Mucosa of gallbladder (tissue), 1 donor: Measurements from ENCODE around the gene CCL24. TPM values are rescaled to one million over a fixed set of nuclear protein-coding genes. Genes with fewer than 3 reads are reported as not detected.
"Not testable (repeated sequence)": the region's sequence is repeated elsewhere in the genome, so short reads cannot be mapped to it uniquely, and the experiment has no call there.

Experiments
- DNase-seq: peaks from one replicate; pipeline ENCODE4 v3.0.0-alpha.2; 2020; ENCODE audit warnings: low spot score
- total RNA-seq: library from RNA; stranded (reverse); gene quantifications from one replicate; pipeline ENCODE4 v1.2.1, GENCODE V29; 2021
- donor health status: DM: no; HTN: no; CAD: no.

CCL24 gene
- total RNA-seq, 1 donor from 2014 or later, result 0.92 TPM

DNA sequence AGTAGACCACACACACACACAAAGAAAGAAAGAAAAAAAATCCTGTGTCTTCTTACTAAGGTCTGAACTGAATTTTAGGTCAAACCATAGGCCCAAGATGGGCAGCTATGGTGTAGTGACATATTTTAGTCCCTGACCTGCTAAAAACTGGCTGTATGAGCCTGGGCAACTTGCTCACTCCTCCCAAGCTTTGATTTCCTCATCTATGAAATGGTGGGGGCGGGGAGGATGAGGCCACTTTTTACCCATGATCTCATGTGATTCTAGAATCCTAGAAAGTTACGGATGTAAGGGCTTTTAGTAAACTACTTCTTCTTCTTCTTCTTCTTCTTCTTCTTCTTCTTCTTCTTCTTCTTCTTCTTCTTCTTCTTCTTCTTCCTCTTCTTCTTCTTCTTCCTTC lies 6.1 kb upstream of the CCL24 start:
- DNase-seq, result no peak

DNA sequence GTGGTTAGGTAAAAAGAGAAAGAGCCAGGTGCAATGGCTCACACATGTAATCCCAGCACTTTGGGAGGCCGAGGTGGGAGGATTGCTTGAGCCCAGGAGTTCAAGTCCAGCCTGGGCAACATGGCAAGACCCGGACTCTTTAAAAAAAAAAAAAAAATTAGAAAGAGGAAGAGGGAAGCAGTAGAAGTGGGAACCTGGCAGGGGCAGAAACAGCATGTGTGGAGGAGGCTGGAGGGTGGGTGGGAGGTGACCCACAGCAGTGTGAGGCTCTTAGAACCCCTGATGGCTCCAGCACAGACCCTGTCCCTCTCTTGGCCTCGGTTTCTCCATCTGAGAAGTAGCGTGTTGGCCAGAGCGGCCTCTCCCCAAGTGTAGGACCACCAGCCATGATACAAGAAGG lies 4.9 kb upstream of the CCL24 start:
- no peak for DNase-seq

DNA sequence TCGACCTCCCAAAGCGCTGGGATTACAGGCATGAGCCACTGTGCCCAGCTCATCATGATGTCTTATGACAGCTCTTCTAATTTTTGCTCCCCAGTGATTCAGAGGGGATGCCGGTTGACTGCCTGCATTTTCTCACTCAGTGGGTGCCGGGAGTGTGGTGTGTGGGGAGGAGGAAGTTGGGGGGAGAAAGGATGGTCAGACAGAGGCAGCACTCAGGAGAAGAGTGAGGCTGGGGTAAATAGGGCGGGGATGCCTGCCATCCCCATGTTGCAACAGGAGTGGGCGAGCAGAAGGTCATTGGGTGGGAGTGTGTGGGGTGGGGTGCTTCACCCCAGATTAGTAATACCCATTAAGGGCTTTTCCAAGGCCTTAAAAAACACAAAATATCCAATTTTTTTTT lies 3.5 kb upstream of the CCL24 start:
- no peak for DNase-seq

DNA sequence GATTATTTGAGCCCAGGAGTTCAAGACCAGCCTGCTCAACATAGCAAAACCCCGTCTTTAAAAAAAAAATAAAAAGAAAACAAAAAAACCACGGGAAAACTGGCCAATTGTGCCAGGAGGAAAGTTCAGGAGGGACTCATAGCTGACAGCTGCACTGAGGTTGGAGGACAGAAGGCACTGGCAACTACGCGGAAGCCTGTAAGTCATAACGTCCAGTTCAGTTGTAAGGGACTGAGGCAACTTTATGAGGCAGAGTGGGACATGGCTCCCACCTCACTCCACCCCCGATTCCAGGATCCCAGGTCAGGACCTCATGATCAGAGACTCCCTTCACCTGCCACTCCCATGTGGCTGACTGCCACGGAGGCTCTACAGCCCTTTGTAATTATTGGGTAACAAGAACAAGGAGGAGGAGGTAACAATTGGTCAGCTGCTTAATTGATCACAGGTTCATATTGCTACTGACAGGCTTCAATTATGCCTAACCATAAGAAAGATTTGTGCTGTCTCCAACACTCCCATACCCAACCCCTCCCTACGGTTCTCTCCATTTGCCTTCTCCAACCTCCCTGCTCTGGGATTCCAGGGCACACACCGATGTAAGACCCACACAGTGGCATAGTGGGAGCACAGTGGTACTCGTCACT lies 1.9 kb upstream of the CCL24 start:
- no peak for DNase-seq

DNA sequence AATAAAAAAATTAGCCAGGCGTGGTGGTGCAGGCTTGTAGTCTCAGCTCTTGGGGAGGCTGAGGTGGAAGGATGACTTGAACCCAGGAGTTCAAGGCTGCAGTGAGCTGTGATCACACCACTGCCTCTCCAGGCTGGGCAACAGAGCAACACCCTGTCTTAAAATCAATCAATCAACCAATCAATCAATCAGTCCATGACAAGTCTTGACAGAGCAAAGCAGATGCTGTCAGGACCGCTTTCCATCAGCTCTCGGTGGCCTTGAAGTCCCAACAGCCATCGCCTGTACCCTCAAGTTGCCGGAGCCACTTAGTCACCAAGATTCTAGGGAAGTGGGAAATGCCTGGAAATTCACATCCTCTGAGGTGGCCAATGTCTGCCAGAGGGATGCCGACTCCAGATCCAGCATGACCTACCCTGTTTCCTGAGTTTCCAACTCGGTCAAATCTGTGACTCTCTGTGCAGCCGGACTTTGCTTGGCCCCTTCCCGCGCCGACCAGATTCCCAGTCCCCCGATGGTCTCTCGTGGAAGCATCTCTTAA lies 871 bp upstream of the CCL24 start:
- no peak for DNase-seq

DNA sequence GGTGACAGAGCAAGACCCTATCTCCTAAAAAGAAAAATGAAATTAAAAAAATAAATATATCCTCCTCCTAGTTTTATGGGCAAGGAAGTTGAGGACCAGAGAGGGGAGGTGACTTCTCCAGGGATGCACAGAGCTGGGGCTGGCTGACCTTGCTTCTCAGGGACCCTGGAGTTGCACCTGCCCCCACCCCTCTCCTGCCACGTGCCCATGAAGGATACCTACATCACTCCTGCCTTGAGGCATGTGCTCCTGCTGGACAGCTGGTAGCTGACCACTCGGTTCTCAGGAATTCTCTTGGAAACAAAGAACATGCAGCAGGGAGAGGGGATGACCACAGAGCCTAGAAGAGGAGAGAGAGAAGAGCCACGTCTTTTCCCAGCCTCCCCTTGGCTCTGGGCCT lies 522 bp downstream of the CCL24 start:
- no peak for DNase-seq

DNA sequence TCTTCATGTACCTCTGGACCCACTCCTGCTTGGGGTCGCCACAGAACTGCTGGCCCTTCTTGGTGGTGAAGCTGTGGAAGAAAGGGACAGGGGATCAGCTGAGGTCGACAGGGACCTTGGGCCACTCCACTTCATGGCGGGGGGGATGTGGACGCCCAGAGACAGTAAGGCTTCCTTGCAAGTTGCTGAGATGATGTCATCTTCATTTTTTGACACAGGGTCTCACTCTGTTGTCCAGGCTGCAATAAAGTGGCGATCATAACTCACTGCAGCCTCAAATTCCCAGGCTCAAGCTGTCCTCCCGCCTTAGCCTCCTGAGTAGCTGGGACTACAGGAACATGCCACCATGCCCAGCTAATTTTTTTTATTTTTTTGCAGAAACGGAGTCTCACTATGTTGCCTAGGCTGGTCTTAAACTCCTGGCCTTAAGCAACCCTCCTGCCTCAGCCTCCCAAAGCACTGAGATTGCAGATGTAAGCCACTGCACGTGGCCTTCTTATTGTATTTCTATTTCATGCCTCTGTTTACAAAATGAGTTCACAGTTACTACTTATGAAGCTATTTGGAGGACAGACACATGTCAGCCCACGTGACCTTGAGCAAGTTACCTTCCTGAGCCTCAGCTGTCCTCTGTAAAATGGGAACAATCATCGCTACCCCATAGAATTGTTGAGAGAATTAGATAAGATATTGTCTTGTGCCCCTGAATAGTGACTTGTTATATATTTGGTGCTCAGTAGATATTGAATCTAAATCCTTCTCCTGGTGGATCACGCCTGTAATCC lies 1.5 kb downstream of the CCL24 start:
- DNase-seq, result no peak

DNA sequence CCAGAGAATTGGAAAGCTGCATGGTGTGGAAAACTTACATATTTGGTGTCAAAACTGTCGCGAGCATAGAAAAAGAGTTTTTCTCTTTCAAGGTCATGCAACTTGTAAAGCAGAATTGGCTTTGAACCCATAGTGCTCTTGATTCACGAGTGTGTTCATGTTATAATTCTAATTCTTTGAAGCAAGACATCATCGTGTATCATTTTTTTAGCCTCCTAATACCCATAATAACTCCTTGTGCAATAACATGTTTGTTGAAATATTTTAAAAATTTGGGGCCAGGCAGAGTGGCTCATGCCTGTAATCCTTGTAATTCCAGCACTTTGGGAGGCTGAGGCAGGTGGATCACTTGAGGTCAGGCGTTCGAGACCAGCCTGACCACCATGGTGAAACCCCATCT lies 4.2 kb downstream of the CCL24 start:
- no peak for DNase-seq

DNA sequence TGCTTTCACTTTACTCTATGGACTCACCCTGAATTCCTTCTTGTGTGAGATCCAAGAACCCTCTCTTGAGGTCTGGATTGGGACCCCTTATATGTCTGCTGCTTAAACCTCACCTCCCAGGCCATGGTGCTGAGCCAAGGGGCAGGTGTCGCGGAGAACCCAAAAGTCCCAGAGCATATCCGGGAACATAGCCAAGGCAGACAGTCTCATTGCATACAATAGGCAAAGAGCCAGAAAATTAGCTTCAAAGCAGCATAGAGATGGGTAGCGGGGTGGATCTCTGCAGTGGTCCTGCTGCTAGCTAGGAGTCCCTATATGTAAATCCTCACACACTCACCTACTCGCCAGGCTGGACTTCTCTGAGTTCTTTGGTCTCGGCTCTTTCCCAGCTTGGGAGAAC lies 5.5 kb downstream of the CCL24 start:
- DNase-seq, result no peak

DNA sequence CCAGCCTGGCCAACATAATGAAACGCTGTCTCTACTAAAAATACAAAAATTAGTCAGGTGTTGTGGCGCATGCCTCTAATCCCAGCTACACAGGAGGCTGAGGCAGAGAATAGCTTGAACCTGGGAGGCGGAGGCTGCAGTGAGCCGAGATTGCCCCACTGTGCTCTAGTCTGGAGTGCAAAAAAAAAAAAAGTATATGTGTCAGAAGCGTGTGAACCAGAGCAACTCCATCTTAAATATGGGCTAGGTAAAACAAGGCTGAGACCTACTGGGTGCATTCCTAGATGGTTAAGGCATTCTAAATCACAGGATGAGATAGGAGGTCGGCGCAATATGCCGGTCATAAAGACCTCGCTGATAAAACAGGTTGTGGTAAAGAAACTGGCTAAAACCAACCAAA lies 6.2 kb downstream of the CCL24 start:
- DNase-seq, result no peak

DNA sequence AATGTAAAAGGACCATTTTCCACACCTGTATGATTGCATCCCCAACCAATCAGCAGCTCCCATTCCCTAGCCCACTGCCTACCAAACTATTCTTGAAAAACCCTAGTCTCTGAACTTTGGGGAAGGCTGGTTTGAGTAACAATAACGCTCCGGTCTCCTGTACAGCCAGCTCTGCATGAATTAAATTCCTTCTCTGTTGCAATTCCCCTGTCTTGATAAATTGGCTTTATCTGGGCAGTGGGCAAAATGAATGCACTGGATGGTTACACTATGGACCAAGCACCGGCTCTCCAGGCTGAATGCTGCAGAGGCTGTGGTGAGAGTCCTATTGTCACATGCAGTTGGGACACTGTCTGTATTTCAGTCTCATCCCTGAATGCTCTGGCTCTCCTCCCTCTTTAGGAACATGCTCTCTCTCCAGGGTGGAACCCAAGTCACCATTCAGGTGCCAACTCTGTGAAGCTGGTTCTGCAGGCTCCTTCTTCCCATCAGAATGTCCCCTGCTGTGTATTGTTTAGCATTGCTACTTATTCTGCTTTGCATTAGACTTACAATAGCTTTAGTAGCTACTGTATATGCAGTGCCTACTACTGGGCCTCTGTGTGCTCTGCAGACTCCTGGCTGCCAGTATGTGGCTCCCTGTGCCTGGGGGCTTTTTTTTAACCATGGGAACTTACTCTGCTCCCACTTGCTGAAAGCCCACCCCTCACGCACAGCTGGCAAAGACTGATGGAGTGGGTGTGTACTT lies 6.9 kb downstream of the CCL24 start:
- no peak for DNase-seq

DNA sequence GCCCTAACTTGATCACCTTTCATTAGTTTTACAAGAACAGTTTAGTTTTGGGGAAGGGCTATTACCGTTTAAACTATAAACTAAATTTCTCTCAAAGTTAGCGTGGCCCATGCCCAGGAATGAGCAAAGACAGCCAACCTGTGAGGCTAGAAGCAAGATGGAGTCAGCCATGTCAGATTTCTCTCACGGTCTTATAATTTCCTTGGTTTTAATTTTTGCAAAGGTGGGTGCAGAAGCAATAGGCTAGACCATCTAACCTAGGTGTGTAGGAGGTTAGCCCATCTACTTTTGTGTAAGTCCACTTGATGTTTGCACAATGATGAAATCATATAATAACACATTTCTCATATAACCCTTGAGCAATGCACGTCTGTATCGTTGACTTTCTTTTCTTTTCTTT lies 8.9 kb downstream of the CCL24 start:
- DNase-seq, result no peak

DNA sequence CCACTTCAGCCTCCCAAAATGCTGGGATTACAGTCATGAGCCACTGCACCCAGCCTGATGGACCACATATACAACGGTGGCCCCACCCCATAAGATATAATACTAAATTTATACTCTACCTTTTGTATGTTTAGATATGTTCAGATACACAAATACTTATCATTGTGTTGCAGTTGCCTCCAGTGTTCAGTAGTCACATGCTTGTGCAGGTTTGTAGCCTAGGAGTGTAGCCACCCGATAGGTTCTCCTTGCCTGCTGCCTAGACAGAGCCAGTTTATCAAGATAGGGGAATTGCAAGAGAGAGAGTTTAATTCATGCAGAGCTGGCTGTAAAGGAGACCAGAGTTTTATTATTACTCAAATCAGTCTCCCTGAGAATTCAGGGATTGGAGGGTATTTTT lies 9.6 kb downstream of the CCL24 start:
- no peak for DNase-seq

DNA sequence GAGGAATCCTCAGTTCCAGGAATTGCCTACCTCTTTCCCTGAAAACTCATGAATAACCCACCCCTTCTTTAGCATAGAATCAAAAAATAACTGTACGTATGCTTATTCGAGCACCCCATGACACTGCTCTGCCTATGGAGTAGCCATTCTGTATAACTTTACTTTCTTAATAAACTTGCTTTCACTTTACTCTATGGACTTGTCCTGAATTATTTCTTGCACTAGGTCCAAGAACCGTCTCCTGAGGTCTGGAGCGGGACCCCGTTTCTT lies 11.1 kb downstream of the CCL24 start:
- no peak for DNase-seq

DNA sequence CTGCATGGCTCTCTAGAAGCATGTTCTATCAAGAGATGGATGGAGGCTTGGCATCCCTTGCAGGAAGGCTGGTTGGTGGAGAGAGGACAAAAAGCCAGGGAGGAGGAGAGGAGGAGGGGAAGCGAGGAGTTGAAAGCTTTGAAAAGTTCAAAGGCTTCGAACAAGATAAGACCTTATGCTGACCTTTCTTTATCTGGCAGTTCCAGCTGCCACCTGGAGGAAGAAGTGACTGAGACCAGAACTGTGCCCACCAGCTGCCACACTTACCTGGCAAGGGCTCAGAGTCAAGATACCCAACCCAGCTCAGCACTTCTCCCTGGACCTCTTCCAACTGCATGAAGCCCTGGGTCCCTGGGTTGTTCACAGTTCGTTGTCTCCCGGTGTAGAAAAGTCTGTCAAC lies 14.8 kb downstream of the CCL24 start:
- DNase-seq, result no peak

DNA sequence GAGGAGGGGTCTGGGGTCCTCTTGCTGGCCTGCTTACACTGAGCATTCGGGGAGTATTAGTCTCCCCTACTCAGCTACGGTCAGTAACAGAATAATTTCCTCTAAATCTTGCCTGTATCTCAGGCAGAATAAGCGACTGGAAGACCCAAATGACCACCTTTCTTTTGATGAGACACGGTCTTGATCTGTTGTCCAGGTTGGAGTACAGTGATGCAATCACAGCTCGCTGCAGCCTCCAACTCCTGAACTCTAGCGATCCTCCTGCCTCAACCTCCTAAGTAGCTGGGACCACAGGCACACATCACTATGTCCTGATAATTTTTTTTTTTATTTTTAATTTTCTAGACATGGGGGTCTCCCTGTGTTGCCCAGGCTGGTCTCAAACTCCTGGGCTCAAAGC lies 17.2 kb downstream of the CCL24 start:
- no peak for DNase-seq

DNA sequence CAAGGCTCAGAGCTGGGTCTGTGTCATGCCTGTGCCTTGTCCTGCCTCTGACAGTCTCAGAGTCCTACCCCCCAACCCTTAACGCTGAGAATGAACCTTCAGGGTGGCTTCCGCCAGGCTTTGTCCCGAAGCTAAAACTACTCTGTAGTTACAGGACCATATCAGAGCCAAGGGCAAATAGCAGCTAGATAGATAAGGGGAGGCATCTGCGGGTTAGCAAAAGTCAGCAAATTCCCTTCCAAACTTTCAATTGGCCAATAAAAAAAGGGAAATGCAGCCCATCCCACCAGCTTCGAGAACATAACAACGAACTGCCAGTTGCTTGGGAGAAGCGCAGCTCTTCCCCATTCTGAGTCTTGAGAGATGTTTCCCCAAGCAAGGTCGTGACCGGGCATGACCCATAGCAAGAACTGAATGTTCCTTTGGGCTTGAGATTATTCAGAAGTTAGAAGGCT lies 17.7 kb downstream of the CCL24 start:
- DNase-seq, result peak; percentile 42

DNA sequence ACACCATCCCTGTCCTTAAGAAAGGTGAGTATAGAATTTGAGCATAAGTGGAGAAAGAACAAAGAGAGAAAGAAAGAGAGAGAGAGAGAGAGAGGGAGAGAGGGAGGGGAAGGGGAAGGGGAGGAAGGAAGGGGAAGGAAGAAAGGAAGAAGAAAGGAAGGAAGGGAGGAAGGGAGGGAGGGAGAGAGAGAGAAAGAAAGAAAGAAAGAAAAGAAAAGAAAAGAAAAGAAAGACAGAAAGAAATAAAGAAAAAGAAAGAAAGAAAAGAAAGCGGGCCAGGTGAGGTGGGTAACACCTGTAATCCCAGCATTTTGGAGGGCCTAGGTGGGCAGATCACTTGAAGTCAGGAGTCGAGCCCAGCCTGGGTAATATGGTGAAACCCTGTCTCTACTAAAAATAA lies 19.9 kb downstream of the CCL24 start:
- DNase-seq, result no peak

DNA sequence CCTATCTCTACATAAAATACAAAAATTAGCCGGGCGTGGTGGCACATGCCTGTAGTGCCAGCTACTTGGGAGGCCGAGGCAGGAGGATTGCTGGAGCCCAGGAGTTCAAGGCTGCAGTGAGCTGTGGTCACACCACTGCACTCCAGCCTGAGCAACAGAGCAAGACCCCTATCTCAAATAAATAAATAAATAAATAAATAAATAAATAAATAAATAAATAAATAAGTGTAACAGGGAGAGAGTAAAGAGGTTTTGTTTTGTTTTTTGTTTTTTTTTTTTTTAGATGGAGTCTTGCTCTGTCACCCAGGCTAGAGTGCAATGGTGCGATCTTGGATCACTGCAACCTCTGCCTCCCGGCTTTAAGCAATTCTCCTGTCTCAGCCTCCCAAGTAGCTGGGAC lies 21.0 kb downstream of the CCL24 start:
- DNase-seq, result not testable (repeated sequence)

DNA sequence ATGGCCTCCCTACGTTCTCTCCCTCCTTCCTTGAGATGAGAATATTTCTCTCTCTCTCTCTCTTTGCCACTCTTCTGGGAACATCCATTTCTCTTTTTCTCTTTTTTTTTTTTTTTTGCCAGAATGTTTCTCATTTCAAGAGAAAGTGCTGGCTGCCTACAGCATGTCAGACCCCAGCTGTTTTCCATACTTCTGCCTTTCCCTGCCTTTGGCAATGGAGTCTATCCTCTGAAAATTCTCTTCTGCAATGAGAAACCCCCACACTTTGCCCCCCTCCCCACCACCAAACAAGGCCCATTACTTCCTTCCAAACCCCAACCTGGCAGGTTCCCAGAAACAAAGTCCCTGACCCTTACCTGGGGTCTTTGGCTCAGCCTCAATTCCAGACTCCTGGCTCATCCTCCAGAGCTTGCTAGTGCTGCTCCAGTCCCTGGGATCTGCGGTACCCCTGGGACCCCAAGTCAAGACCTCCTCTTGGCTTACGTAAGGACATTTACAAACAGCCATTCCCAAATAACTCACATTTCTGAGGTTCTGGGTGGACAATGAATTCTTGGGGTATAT lies 24.2 kb downstream of the CCL24 start:
- no peak for DNase-seq

DNA sequence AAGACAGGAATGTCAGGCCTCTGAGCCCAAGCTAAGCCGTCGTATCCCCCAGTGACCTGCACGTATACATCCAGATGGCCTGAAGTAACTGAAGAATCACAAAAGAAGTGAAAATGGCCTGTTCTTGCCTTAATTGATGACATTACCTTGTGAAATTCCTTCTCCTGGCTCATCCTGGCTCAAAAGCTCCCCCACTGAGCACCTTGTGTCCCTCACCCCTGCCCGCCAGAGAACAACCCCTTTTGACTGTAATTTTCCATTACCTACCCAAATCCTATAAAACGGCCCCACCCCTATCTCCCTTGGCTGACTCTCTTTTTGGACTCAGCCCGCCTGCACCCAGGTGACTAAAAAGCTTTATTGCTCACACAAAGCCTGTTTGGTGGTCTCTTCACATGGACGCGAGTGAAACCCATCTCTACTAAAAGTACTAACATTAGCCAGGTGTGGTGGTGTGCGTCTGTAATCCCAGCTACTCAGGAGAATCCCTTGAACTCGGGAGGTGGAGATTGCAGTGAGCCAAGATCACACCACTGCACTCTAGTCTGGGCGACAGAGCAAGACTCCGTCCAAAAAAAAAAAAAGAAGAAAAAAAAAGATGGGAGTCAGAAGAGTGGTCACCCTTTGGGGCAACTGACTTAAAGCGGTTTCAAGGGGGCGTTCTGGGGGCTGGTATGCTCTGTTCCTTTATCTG lies 25.3 kb downstream of the CCL24 start:
- DNase-seq, result not testable (repeated sequence)

DNA sequence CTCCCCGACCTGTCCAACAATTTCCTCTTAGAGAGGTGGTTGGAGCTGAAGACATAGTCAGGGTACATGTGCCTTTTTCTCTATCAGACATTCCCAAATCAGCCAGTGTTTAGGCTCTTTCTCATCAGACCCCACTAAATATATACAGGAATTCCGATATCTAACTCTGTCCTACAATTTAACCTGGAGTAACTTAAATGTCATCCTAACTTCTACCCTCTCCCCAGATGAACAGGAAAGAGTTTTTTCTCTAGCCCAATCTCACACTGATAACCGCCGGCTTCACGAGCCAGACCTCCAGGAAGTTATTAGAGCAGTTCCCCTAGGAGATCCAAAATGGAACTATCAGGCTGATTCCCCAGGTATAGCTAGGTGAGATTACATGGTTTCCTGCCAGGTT lies 30.5 kb downstream of the CCL24 start:
- DNase-seq, result not testable (repeated sequence)
